A204.1 (cell line): ENCODE results near the gene NAV2.
A peak's percentile ranks its signal among the peaks of the same experiment; 100 is the strongest.

Experiments
- FAIRE-seq: peaks from 2 replicates; lab custom pipeline; 2012; peaks lifted over from hg19 to GRCh38; lab: Jason Lieb, UNC

The NAV2 gene

GRCh38 chr11:19866037-19866436 is 153.4 kb downstream of the NAV2 start:
- FAIRE-seq = no peak

- no peak for FAIRE-seq
These were observed 153.9 kb downstream of the NAV2 start for GRCh38 chr11:19866521-19866920.

- FAIRE-seq = no peak
These were observed 154.4 kb downstream of the NAV2 start for GRCh38 chr11:19867064-19867463.

GRCh38 chr11:19868281-19868821 is 155.7 kb downstream of the NAV2 start:
- FAIRE-seq = no peak

- FAIRE-seq = no peak
These were observed 156.2 kb downstream of the NAV2 start for GRCh38 chr11:19868871-19869270.

- FAIRE-seq = no peak
These were observed 156.8 kb downstream of the NAV2 start for GRCh38 chr11:19869466-19869865.

GRCh38 chr11:19869946-19870589 is 157.4 kb downstream of the NAV2 start:
- FAIRE-seq = no peak

- FAIRE-seq = no peak
These were observed 158.9 kb downstream of the NAV2 start for GRCh38 chr11:19871531-19871930.

GRCh38 chr11:19872512-19873145 is 160.0 kb downstream of the NAV2 start:
- FAIRE-seq = no peak

GRCh38 chr11:19873730-19874129 is 161.1 kb downstream of the NAV2 start:
- no peak for FAIRE-seq

- FAIRE-seq = no peak
These were observed 161.6 kb downstream of the NAV2 start for GRCh38 chr11:19874266-19874665.

GRCh38 chr11:19876750-19877149 is 164.1 kb downstream of the NAV2 start:
- FAIRE-seq = peak; percentile 90

GRCh38 chr11:19878520-19878919 is 165.9 kb downstream of the NAV2 start:
- no peak for FAIRE-seq

GRCh38 chr11:19879307-19880087 is 166.9 kb downstream of the NAV2 start:
- no peak for FAIRE-seq

- FAIRE-seq = no peak
These were observed 167.4 kb downstream of the NAV2 start for GRCh38 chr11:19880088-19880345.

- FAIRE-seq = no peak
These were observed 168.5 kb downstream of the NAV2 start for GRCh38 chr11:19881177-19881576.

- FAIRE-seq = no peak
These were observed 169.7 kb downstream of the NAV2 start for GRCh38 chr11:19882356-19882755.

- no peak for FAIRE-seq
These were observed 173.9 kb downstream of the NAV2 start for GRCh38 chr11:19886498-19886897.

GRCh38 chr11:19887842-19888241 is 175.2 kb downstream of the NAV2 start:
- FAIRE-seq = no peak

GRCh38 chr11:19889531-19889930 is 176.9 kb downstream of the NAV2 start:
- FAIRE-seq = no peak

GRCh38 chr11:19890308-19890707 is 177.7 kb downstream of the NAV2 start:
- no peak for FAIRE-seq

- FAIRE-seq = no peak
These were observed 178.4 kb downstream of the NAV2 start for GRCh38 chr11:19891022-19891421.

- no peak for FAIRE-seq
These were observed 179.8 kb downstream of the NAV2 start for GRCh38 chr11:19892387-19892786.

GRCh38 chr11:19892876-19893275 is 180.2 kb downstream of the NAV2 start:
- no peak for FAIRE-seq
